DND-41 (cell line): ENCODE measurements around the gene CHID1.
A peak's percentile ranks its signal among the peaks of the same experiment; 100 is the strongest.

Source experiments
- ATAC-seq: fragments of 200-7000 bp; cut with Tn5 transposase; 3 replicates; pipeline ENCODE4 v1.9.1; 2021; ENCODE audit warnings: low read depth; ENCODE audit not compliant: insufficient read depth
- DNase-seq: peaks from one replicate; pipeline ENCODE4 v3.0.0-alpha.2; 2020
- H2AFZ ChIP-seq: 2 replicates; pipeline ENCODE4 v1.6.0; 2012; ENCODE audit warnings: low read depth, low read length
- H3K27ac ChIP-seq: 2 replicates; pipeline ENCODE4 v1.5.1; 2012; ENCODE audit warnings: low read length, inconsistent platforms
- H3K27me3 ChIP-seq: fragments of 200-600 bp; sonication (generic); 2 replicates; pipeline ENCODE4 v1.6.0; 2012; ENCODE audit warnings: low read length, mild to moderate bottlenecking, inconsistent platforms; ENCODE audit not compliant: insufficient read depth, poor library complexity
- H3K36me3 ChIP-seq: 2 replicates; pipeline ENCODE4 v1.5.1; 2012; ENCODE audit warnings: low read length, inconsistent platforms; ENCODE audit not compliant: insufficient read depth
- H3K4me1 ChIP-seq: 2 replicates; pipeline ENCODE4 v1.5.1; 2012; ENCODE audit warnings: mild to moderate bottlenecking, low read length; ENCODE audit not compliant: insufficient read depth
- H3K4me2 ChIP-seq: 2 replicates; pipeline ENCODE4 v1.6.0; 2012; ENCODE audit warnings: mild to moderate bottlenecking, moderate library complexity, low read length, inconsistent platforms; ENCODE audit not compliant: insufficient read depth
- H3K4me3 ChIP-seq, 2 experiments: fragments of 200-600 bp in 1 of 2; shearing (Covaris generic) in 1 of 2; 2 replicates each; pipeline ENCODE4 v1.5.1; 2012 to 2016; ENCODE audit warnings: inconsistent platforms in 2 of 2, low read length in 2 of 2, mild to moderate bottlenecking in 2 of 2, low read depth in 1 of 2, moderate library complexity in 1 of 2
- H3K79me2 ChIP-seq: 2 replicates; pipeline ENCODE4 v1.6.0; 2012; ENCODE audit warnings: low read length, inconsistent platforms; ENCODE audit not compliant: insufficient read depth
- H3K9ac ChIP-seq: 2 replicates; pipeline ENCODE4 v1.6.0; 2012; ENCODE audit warnings: low read depth, mild to moderate bottlenecking, inconsistent platforms, low read length, moderate library complexity
- H3K9me3 ChIP-seq: 2 replicates; pipeline ENCODE4 v1.5.1; 2012; ENCODE audit warnings: low read length, moderate library complexity, mild to moderate bottlenecking, inconsistent platforms; ENCODE audit not compliant: insufficient read depth, severe bottlenecking
- H4K20me1 ChIP-seq: 2 replicates; pipeline ENCODE4 v1.6.0; 2012; ENCODE audit warnings: low read length; ENCODE audit not compliant: insufficient read depth
- EZH2 ChIP-seq: IDR thresholded peaks from 3 replicates; pipeline ENCODE4 v1.6.1; 2012; ENCODE audit warnings: borderline replicate concordance, low read depth, mild to moderate bottlenecking, moderate library complexity, low read length, inconsistent platforms; ENCODE audit not compliant: severe bottlenecking
- TF ChIP-seq, protein P1 (sequence below): IDR thresholded peaks from 2 replicates; pipeline ENCODE4 v1.5.1; 2012; ENCODE audit warnings: borderline replicate concordance, low read length, moderate library complexity, mild to moderate bottlenecking; ENCODE audit not compliant: poor library complexity, severe bottlenecking; ENCODE audit errors: extremely low read depth

Gene CHID1

DNA sequence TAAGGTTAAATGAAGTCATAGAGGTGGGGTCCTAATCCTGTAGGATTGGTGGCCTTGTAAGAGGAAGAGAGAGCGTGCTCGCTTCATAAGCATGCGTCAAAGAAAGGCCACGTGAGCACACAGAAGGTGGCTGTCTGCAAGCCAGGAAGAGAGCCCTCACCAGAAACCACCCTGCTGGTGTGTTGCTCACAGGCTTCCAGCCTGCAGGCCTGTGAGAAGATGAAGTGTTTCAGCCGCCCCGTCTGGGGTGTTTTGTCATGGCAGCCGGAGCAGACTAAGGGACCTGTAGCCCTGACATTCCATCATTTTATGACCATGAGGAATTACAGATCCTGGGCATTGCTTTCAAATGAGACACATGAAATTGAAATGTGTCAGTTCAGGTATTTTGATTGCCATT lies 47.5 kb upstream of the CHID1 start:
- Histone ChIP-seq H3K27ac (no peak overlapping the region), H3K79me2 (peaks cover 51% of the 10 kb centered on the region)
- ATAC-seq, result no peak

DNA sequence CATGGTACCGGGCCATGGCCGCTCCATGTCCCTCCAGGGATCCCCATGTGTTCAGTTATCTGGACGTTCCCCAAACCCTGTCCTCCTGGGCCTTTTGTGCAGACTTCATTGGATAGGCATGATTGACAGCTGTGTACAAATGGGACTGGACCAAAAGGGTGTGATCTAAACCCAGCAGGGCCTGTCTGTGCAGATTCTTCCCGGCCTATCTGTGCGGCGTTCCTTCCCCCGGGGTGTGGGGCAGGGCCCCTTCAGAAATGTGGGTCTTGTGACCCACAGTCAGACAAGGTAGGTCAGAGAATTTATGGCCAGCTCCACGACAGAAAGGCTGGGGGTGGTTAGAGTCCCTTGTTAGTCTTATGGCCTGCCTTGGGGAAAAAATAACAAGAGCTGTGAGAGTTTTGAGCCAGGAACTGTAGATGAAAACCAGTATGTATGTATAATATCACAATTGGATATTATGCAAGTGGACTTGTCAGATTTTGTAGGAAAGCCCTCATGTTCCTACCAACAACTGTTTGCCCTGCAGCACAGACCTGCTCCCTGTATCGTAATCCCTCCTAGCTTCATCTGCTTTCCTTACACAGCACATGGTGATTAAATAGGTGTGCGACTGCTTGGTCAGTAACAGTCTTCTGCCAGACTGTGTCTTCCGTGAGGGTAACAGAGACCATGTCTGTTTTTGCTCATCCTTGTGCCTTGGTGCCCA lies 46.8 kb upstream of the CHID1 start:
- Histone ChIP-seq H3K79me2 (peaks cover 57% of the 10 kb centered on the region), H3K36me3 (peaks cover 29% of the 10 kb centered on the region), H3K4me3 (no peak overlapping the region), H3K27me3 (no peaks in the 10 kb centered on the region), H3K9ac (no peak overlapping the region), H3K4me2 (no peak overlapping the region), H3K9me3 (no peaks in the 10 kb centered on the region), H3K27ac (no peak overlapping the region), H2AFZ (no peak overlapping the region), H4K20me1 (peaks cover 35% of the 10 kb centered on the region), H3K4me1 (no peaks in the 10 kb centered on the region)
- no peak for DNase-seq
- no peak for ATAC-seq
- TF ChIP-seq EZH2, result no peak
- TF ChIP-seq, protein P1, sequence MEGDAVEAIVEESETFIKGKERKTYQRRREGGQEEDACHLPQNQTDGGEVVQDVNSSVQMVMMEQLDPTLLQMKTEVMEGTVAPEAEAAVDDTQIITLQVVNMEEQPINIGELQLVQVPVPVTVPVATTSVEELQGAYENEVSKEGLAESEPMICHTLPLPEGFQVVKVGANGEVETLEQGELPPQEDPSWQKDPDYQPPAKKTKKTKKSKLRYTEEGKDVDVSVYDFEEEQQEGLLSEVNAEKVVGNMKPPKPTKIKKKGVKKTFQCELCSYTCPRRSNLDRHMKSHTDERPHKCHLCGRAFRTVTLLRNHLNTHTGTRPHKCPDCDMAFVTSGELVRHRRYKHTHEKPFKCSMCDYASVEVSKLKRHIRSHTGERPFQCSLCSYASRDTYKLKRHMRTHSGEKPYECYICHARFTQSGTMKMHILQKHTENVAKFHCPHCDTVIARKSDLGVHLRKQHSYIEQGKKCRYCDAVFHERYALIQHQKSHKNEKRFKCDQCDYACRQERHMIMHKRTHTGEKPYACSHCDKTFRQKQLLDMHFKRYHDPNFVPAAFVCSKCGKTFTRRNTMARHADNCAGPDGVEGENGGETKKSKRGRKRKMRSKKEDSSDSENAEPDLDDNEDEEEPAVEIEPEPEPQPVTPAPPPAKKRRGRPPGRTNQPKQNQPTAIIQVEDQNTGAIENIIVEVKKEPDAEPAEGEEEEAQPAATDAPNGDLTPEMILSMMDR, result no peak

More for the DNA sequence above, 47.5 kb upstream of the CHID1 start:
- Histone ChIP-seq H3K9me3 (no peaks in the 10 kb centered on the region), H3K27me3 (no peaks in the 10 kb centered on the region), H3K4me3 (no peak overlapping the region), H4K20me1 (peaks cover 35% of the 10 kb centered on the region), H3K4me1 (no peaks in the 10 kb centered on the region), H3K36me3 (peaks cover 29% of the 10 kb centered on the region), H2AFZ (no peak overlapping the region), H3K9ac (no peak overlapping the region), H3K4me2 (no peak overlapping the region)
- DNase-seq, result no peak
- TF ChIP-seq, protein P1, result no peak
- no peak for TF ChIP-seq EZH2

DNA sequence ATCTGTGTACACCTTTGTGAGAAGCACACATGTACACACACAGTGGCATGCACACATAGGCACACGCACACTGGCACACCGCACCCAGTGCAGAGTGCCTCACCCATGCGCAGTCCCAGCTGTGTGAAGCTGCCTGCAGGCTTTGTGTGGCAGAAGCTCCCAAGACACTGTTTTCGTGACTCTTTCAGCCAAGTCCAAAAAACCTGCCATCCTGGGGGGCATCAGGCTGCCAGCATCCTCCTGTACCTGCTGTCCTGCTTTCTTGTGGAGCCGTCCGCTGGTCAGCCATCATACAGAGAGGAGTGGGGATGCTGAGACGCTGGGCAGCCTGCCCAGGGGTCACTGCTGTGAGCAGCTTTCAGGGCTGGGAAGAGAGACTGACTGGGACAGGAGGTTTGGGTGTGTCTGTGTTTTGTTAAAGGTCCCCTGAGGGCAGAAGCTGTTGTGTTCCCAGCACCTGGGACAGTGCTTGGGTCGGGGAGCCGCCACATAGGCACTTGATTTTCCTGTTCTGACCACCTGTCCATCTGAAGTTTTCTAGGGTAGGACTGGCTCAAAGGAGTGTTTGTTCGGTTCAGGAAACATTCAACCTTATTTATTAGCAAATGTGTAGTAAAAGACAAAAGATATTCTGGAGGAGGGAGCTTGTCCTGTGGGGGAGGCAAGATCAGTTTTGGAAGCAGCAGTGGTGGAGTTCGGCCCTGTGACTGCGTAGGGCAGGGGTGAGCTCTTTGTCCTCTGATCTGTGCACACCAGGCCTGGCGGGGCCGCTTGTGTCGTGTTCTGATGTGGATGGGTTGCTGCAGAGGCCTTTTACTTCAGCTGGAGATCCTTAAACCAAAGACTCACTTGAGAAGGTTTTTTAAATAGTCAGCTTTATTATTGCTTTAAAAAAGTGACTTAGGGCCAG lies 44.8 kb upstream of the CHID1 start:
- Histone ChIP-seq H3K4me1 (no peaks in the 10 kb centered on the region), H3K9me3 (no peaks in the 10 kb centered on the region), H3K79me2 (peaks cover 67% of the 10 kb centered on the region), H3K4me2 (no peak overlapping the region), H2AFZ (no peak overlapping the region), H3K9ac (no peak overlapping the region), H3K4me3 (no peak overlapping the region), H3K27ac (0 out of 2 replicates have a peak overlapping the region, but pooled peaks have one; percentile 8), H4K20me1 (peaks cover 42% of the 10 kb centered on the region), H3K36me3 (peaks cover 23% of the 10 kb centered on the region), H3K27me3 (no peaks in the 10 kb centered on the region)
- DNase-seq, result no peak
- TF ChIP-seq, protein P1, result no peak
- no peak for TF ChIP-seq EZH2
- ATAC-seq, result no peak
